Lower lobe of right lung (tissue), 2 donors: Measurements from ENCODE around the gene TEC. TPM values are rescaled to one million over a fixed set of nuclear protein-coding genes. Genes with fewer than 3 reads are reported as not detected.

Experiments
- ATAC-seq, 2 donors: fragments of 200-7000 bp; cut with Tn5 transposase; one replicate each; pipeline ENCODE4 v1.9.1; 2020 to 2022; ENCODE audit warnings: mild to moderate bottlenecking in 2 of 2, moderate library complexity in 2 of 2
- DNase-seq: peaks from one replicate; pipeline ENCODE4 v3.0.0-alpha.2; 2020
- H3K27ac ChIP-seq: fragments of 200-600 bp; one replicate; pipeline ENCODE4 v1.8.0; 2022
- H3K27me3 ChIP-seq: fragments of 200-600 bp; one replicate; pipeline ENCODE4 v1.8.0; 2022; ENCODE audit warnings: low read depth
- H3K36me3 ChIP-seq: fragments of 200-600 bp; one replicate; pipeline ENCODE4 v1.8.0; 2022; ENCODE audit warnings: mild to moderate bottlenecking
- H3K4me1 ChIP-seq: fragments of 200-600 bp; one replicate; pipeline ENCODE4 v1.8.0; 2022
- H3K4me3 ChIP-seq: fragments of 200-600 bp; one replicate; pipeline ENCODE4 v1.8.0; 2022; ENCODE audit warnings: mild to moderate bottlenecking
- H3K9me3 ChIP-seq: fragments of 200-600 bp; one replicate; pipeline ENCODE4 v1.8.0; 2022
- CTCF ChIP-seq: fragments of 200-600 bp; IDR thresholded peaks from one replicate; pipeline ENCODE4 v1.8.0; 2022; ENCODE audit warnings: antibody characterized with exemption, mild to moderate bottlenecking
- intact Hi-C: fragments of 100-400 bp; cut with DNase I; formaldehyde crosslinking; loops from one replicate; pipeline ENCODE4 v1.11.0; 2022
- total RNA-seq: library from RNA; stranded (reverse); fragmentation: NEBNext Ultra II Directional; extraction: Animal tissue kit (Norgen Biotek cat#: 25700); gene quantifications from one replicate; pipeline ENCODE4 v1.2.1, GENCODE V29; 2021
- donor health status: DM: no; HTN: yes; CAD: no; lungs with severe emphysema.

The TEC gene
- total RNA-seq, 1 donor from 2014 or later = 7.4 TPM

- H3K4me3 ChIP-seq = no peak overlapping the region
- ATAC-seq = no peak
- intact Hi-C loops = no loop called here
- no peaks in the 10 kb centered on the region for H3K36me3 ChIP-seq
- H3K27ac ChIP-seq = no peak overlapping the region
- H3K4me1 ChIP-seq = no peaks in the 10 kb centered on the region
- H3K9me3 ChIP-seq = no peaks in the 10 kb centered on the region
- H3K27me3 ChIP-seq = no peaks in the 10 kb centered on the region
- no peak for DNase-seq
- no peak for TF ChIP-seq CTCF
Measured at GRCh38 chr4:48102303-48102702, 167.3 kb downstream of the TEC start.

- Histone ChIP-seq H3K36me3 (no peaks in the 10 kb centered on the region), H3K27me3 (no peaks in the 10 kb centered on the region), H3K4me3 (no peak overlapping the region), H3K4me1 (no peaks in the 10 kb centered on the region), H3K9me3 (no peaks in the 10 kb centered on the region), H3K27ac (no peak overlapping the region)
- DNase-seq (no peak), ATAC-seq (no peak)
- TF ChIP-seq CTCF = no peak
- intact Hi-C loops = no loop called here
Measured at GRCh38 chr4:48100256-48100655, 169.4 kb downstream of the TEC start.

- Histone ChIP-seq H3K9me3 (no peaks in the 10 kb centered on the region), H3K27me3 (no peaks in the 10 kb centered on the region), H3K4me1 (no peaks in the 10 kb centered on the region), H3K27ac (no peak overlapping the region), H3K4me3 (no peak overlapping the region), H3K36me3 (no peaks in the 10 kb centered on the region)
- DNase-seq (no peak), ATAC-seq (no peak)
- TF ChIP-seq CTCF = no peak
- intact Hi-C loops = no loop called here
Measured at GRCh38 chr4:48095441-48095840, 174.2 kb downstream of the TEC start.

GRCh38 chr4:48093991-48094416, 175.6 kb downstream of the TEC start:
- H3K9me3 ChIP-seq = no peaks in the 10 kb centered on the region
- no peak overlapping the region for H3K27ac ChIP-seq
- no peaks in the 10 kb centered on the region for H3K4me1 ChIP-seq
- DNase-seq (no peak), ATAC-seq (no peak)
- H3K36me3 ChIP-seq = no peaks in the 10 kb centered on the region
- intact Hi-C loops = no loop called here
- no peaks in the 10 kb centered on the region for H3K27me3 ChIP-seq
- no peak for TF ChIP-seq CTCF
- no peak overlapping the region for H3K4me3 ChIP-seq

- Histone ChIP-seq H3K27me3 (no peaks in the 10 kb centered on the region), H3K4me1 (no peaks in the 10 kb centered on the region), H3K4me3 (no peak overlapping the region), H3K27ac (no peak overlapping the region), H3K9me3 (no peaks in the 10 kb centered on the region), H3K36me3 (no peaks in the 10 kb centered on the region)
- intact Hi-C loops = no loop called here
- no peak for ATAC-seq
- TF ChIP-seq CTCF = no peak
- no peak for DNase-seq
Measured at GRCh38 chr4:48090621-48091020, 179.0 kb downstream of the TEC start.
